ENCODE results near the gene GRIK5.
A peak's percentile ranks its signal among the peaks of the same experiment; 100 is the strongest.

GRIK5 gene

DNA sequence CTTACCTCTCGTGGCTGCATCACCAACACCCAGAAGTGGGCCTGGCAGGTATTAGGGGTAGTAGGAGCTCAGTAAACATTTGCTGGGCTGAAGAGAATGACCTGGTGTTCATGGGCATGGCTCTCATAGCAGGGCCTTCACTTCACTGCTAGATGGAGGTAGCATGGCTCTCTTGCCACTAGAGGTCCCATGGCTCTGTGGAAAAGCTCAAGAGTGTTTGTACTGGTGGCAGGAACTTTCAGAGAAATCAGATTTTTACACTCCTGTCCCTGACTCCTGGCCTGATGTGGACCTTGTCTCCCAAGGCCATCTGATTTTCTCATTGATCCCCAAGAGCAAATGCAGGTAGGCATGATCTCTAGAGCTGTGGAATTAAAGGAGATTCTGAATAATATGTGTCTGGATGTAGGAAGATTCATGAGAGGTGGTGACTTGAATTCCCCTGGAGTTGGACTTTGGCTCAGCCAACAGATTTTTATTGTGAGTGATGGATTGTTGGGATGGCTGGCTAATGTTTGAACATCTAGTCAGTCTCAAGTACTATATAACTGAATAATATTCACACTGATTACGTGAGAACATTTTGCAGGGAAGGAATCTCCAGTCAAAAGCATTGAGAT is 11.7 kb upstream of the GRIK5 start:
- no peak overlapping the region for H3K4me3 ChIP-seq (ENCODE audit: low read length)
- H3K27ac ChIP-seq (ENCODE audit: low read depth, low read length), result no peak overlapping the region
- peaks cover 28% of the 10 kb centered on the region for H3F3A ChIP-seq (ENCODE audit: control insufficient read depth, insufficient read depth)
- peaks cover 57% of the 10 kb centered on the region for H3K79me2 ChIP-seq (ENCODE audit: control insufficient read depth, low read length)
- no peak overlapping the region for H3K4me2 ChIP-seq (ENCODE audit: low read length)
- H4K20me1 ChIP-seq (ENCODE audit: control insufficient read depth, insufficient read depth, low read depth, low read length), result peaks cover 19% of the 10 kb centered on the region
- H3K36me3 ChIP-seq (ENCODE audit: control insufficient read depth, low read length), result peaks cover 55% of the 10 kb centered on the region
- no peaks in the 10 kb centered on the region for H3K9me2 ChIP-seq (replicated peaks; ENCODE audit: control insufficient read depth, low read length)
- peaks cover 13% of the 10 kb centered on the region for H3K4me1 ChIP-seq (ENCODE audit: control insufficient read depth, low read length)
- no peaks in the 10 kb centered on the region for H3K9me3 ChIP-seq (ENCODE audit: control insufficient read depth, insufficient read depth, low read length)
- TF ChIP-seq, protein P1, sequence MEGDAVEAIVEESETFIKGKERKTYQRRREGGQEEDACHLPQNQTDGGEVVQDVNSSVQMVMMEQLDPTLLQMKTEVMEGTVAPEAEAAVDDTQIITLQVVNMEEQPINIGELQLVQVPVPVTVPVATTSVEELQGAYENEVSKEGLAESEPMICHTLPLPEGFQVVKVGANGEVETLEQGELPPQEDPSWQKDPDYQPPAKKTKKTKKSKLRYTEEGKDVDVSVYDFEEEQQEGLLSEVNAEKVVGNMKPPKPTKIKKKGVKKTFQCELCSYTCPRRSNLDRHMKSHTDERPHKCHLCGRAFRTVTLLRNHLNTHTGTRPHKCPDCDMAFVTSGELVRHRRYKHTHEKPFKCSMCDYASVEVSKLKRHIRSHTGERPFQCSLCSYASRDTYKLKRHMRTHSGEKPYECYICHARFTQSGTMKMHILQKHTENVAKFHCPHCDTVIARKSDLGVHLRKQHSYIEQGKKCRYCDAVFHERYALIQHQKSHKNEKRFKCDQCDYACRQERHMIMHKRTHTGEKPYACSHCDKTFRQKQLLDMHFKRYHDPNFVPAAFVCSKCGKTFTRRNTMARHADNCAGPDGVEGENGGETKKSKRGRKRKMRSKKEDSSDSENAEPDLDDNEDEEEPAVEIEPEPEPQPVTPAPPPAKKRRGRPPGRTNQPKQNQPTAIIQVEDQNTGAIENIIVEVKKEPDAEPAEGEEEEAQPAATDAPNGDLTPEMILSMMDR (IDR thresholded peaks at IDR 0.05; ENCODE audit: low read depth, low read length, poor library complexity, severe bottlenecking), result peak; percentile 71
- no peak for TF ChIP-seq EZH2phosphoT487 (IDR thresholded peaks at IDR 0.05; ENCODE audit: borderline replicate concordance, low read length)
- H3K27me3 ChIP-seq (ENCODE audit: control insufficient read depth, low read length), result no peaks in the 10 kb centered on the region

DNA sequence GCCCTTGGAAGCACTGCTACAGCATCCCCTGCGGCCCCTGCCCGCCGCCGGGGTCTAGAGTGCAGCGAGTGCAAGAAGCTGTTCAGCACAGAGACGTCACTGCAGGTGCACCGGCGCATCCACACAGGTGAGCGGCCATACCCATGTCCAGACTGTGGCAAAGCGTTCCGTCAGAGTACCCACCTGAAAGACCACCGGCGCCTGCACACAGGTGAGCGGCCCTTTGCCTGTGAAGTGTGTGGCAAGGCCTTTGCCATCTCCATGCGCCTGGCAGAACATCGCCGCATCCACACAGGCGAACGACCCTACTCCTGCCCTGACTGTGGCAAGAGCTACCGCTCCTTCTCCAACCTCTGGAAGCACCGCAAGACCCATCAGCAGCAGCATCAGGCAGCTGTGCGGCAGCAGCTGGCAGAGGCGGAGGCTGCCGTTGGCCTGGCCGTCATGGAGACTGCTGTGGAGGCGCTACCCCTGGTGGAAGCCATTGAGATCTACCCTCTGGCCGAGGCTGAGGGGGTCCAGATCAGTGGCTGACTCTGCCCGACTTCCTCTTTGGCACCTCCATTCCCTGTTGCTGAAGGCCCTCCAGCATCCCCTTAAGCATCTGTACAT is 10.9 kb upstream of the GRIK5 start:
- H3K4me3 ChIP-seq (ENCODE audit: low read length), result no peak overlapping the region
- peaks cover 64% of the 10 kb centered on the region for H3K79me2 ChIP-seq (ENCODE audit: control insufficient read depth, low read length)
- peaks cover 19% of the 10 kb centered on the region for H3F3A ChIP-seq (ENCODE audit: control insufficient read depth, insufficient read depth)
- no peaks in the 10 kb centered on the region for H3K9me3 ChIP-seq (ENCODE audit: control insufficient read depth, insufficient read depth, low read length)
- peaks cover 22% of the 10 kb centered on the region for H4K20me1 ChIP-seq (ENCODE audit: control insufficient read depth, insufficient read depth, low read depth, low read length)
- H3K36me3 ChIP-seq (ENCODE audit: control insufficient read depth, low read length), result peaks cover 59% of the 10 kb centered on the region
- no peaks in the 10 kb centered on the region for H3K9me2 ChIP-seq (replicated peaks; ENCODE audit: control insufficient read depth, low read length)
- peaks cover 13% of the 10 kb centered on the region for H3K4me1 ChIP-seq (ENCODE audit: control insufficient read depth, low read length)
- no peaks in the 10 kb centered on the region for H3K27me3 ChIP-seq (ENCODE audit: control insufficient read depth, low read length)
- no peak overlapping the region for H3K4me2 ChIP-seq (ENCODE audit: low read length)
- TF ChIP-seq, protein P1 (IDR thresholded peaks at IDR 0.05; ENCODE audit: low read depth, low read length, poor library complexity, severe bottlenecking), result no peak
- TF ChIP-seq EZH2phosphoT487 (IDR thresholded peaks at IDR 0.05; ENCODE audit: borderline replicate concordance, low read length), result no peak
- H3K27ac ChIP-seq (ENCODE audit: low read depth, low read length), result no peak overlapping the region

DNA sequence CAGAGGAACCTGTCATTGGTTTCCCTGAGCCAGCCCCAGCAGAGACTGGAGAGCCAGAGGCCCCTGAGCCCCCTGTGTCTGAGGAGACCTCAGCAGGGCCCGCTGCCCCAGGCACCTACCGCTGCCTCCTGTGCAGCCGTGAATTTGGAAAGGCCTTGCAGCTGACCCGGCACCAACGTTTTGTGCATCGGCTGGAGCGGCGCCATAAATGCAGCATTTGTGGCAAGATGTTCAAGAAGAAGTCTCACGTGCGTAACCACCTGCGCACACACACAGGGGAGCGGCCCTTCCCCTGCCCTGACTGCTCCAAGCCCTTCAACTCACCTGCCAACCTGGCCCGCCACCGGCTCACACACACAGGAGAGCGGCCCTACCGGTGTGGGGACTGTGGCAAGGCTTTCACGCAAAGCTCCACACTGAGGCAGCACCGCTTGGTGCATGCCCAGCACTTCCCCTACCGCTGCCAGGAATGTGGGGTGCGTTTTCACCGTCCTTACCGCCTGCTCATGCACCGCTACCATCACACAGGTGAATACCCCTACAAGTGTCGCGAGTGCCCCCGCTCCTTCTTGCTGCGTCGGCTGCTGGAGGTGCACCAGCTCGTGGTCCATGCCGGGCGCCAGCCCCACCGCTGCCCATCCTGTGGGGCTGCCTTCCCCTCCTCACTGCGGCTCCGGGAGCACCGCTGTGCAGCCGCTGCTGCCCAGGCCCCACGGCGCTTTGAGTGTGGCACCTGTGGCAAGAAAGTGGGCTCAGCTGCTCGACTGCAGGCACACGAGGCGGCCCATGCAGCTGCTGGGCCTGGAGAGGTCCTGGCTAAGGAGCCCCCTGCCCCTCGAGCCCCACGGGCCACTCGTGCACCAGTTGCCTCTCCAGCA is 10.1 kb upstream of the GRIK5 start:
- TF ChIP-seq, protein P1 (IDR thresholded peaks at IDR 0.05; ENCODE audit: low read depth, low read length, poor library complexity, severe bottlenecking), result no peak
- no peak for TF ChIP-seq EZH2phosphoT487 (IDR thresholded peaks at IDR 0.05; ENCODE audit: borderline replicate concordance, low read length)
- H3K79me2 ChIP-seq (ENCODE audit: control insufficient read depth, low read length), result peaks cover 68% of the 10 kb centered on the region
- no peaks in the 10 kb centered on the region for H3K9me2 ChIP-seq (replicated peaks; ENCODE audit: control insufficient read depth, low read length)
- no peaks in the 10 kb centered on the region for H3K27me3 ChIP-seq (ENCODE audit: control insufficient read depth, low read length)
- H3K4me2 ChIP-seq (ENCODE audit: low read length), result no peak overlapping the region
- H3K27ac ChIP-seq (ENCODE audit: low read depth, low read length), result no peak overlapping the region
- no peaks in the 10 kb centered on the region for H3K9me3 ChIP-seq (ENCODE audit: control insufficient read depth, insufficient read depth, low read length)
- H3F3A ChIP-seq (ENCODE audit: control insufficient read depth, insufficient read depth), result peaks cover 12% of the 10 kb centered on the region
- peaks cover 59% of the 10 kb centered on the region for H3K36me3 ChIP-seq (ENCODE audit: control insufficient read depth, low read length)
- H3K4me1 ChIP-seq (ENCODE audit: control insufficient read depth, low read length), result peaks cover 13% of the 10 kb centered on the region
- H4K20me1 ChIP-seq (ENCODE audit: control insufficient read depth, insufficient read depth, low read depth, low read length), result peaks cover 22% of the 10 kb centered on the region
- no peak overlapping the region for H3K4me3 ChIP-seq (ENCODE audit: low read length)

Data from DOHH2 (cell line).